ENCODE measurements around the gene NCAPG2.
A peak's percentile ranks its signal among the peaks of the same experiment; 100 is the strongest.
"Not testable (repeated sequence)": the region's sequence is repeated elsewhere in the genome, so short reads cannot be mapped to it uniquely, and the experiment has no call there.

Gene NCAPG2

GRCh38 chr7:158676171-158676840, 28.3 kb downstream of the NCAPG2 start:
- H3K36me3 ChIP-seq (replicated peaks in 1 of 2; ENCODE audit: control insufficient read depth in 2 of 2, insufficient read depth in 2 of 2, low read length in 2 of 2), result peaks cover 41 to 97% of the 10 kb centered on the region in 2 donors
- H2BK5ac ChIP-seq (ENCODE audit: low read length), result no peak overlapping the region
- peaks cover 0 to 1% of the 10 kb centered on the region in 2 donors for H3K4me1 ChIP-seq (ENCODE audit: control insufficient read depth in 2 of 2, insufficient read depth in 1 of 2, low read depth in 1 of 2, low read length in 2 of 2)
- H3K9me3 ChIP-seq (replicated peaks in 1 of 2; ENCODE audit: control insufficient read depth in 2 of 2, insufficient read depth in 1 of 2, low read depth in 1 of 2, low read length in 2 of 2), result no peaks in the 10 kb centered on the region
- no peak overlapping the region for H3K9ac ChIP-seq (ENCODE audit: low read depth, low read length, poor library complexity)
- no peak overlapping the region for H2AFZ ChIP-seq (ENCODE audit: low read length)
- no peak overlapping the region for H3K4me2 ChIP-seq (ENCODE audit: insufficient read depth, low read length, poor library complexity, severe bottlenecking)
- H2BK12ac ChIP-seq (ENCODE audit: low read length), result no peak overlapping the region
- H2BK120ac ChIP-seq (ENCODE audit: low read depth, low read length), result no peak overlapping the region
- H3K4ac ChIP-seq (ENCODE audit: low read length), result no peak overlapping the region
- H3K14ac ChIP-seq (ENCODE audit: low read length), result no peak overlapping the region
- WGBS, 2 donors (ENCODE audit: extremely low coverage in 2 of 2, insufficient read length in 2 of 2, insufficient replicate concordance in 1 of 2), result no CpG with 5 or more reads among the region's 7 CpGs
- H3K27ac ChIP-seq (replicated peaks; ENCODE audit: low read length), result no peak overlapping the region
- H3K23ac ChIP-seq (ENCODE audit: low read depth, low read length, poor library complexity), result no peak overlapping the region
- no peak overlapping the region for H4K8ac ChIP-seq (ENCODE audit: low read depth, low read length)
- no peak overlapping the region for H2AK5ac ChIP-seq (ENCODE audit: low read depth, low read length)
- DNase-seq (ENCODE audit: low spot score), result no peak
- no peaks in the 10 kb centered on the region for H3K27me3 ChIP-seq (ENCODE audit: control insufficient read depth in 3 of 3, insufficient read depth in 3 of 3, low read depth in 1 of 3, low read length in 3 of 3)
- H4K91ac ChIP-seq (ENCODE audit: low read depth, low read length, poor library complexity), result no peak overlapping the region
- H3K18ac ChIP-seq (ENCODE audit: low read length), result no peak overlapping the region
- H2BK15ac ChIP-seq (ENCODE audit: low read length), result no peak overlapping the region
- H3K79me1 ChIP-seq (ENCODE audit: low read depth, low read length), result no peaks in the 10 kb centered on the region
- no peak overlapping the region for H3K4me3 ChIP-seq (ENCODE audit: low read length in 2 of 2)

GRCh38 chr7:158672975-158673374, 31.6 kb downstream of the NCAPG2 start:
- H3K4ac ChIP-seq (ENCODE audit: low read length), result no peak overlapping the region
- no peak overlapping the region for H3K9ac ChIP-seq (ENCODE audit: low read depth, low read length, poor library complexity)
- H4K8ac ChIP-seq (ENCODE audit: low read depth, low read length), result no peak overlapping the region
- H3K18ac ChIP-seq (ENCODE audit: low read length), result peak overlapping the region; percentile 45
- H3K14ac ChIP-seq (ENCODE audit: low read length), result peak overlapping the region; percentile 32
- no CpG with 5 or more reads among the region's 4 CpGs for WGBS, 2 donors (ENCODE audit: extremely low coverage in 2 of 2, insufficient read length in 2 of 2, insufficient replicate concordance in 1 of 2)
- no peak overlapping the region for H2BK15ac ChIP-seq (ENCODE audit: low read length)
- peaks cover 29 to 93% of the 10 kb centered on the region in 2 donors for H3K36me3 ChIP-seq (replicated peaks in 1 of 2; ENCODE audit: control insufficient read depth in 2 of 2, insufficient read depth in 2 of 2, low read length in 2 of 2)
- H3K4me1 ChIP-seq (ENCODE audit: control insufficient read depth in 2 of 2, insufficient read depth in 1 of 2, low read depth in 1 of 2, low read length in 2 of 2), result peaks cover 0 to 1% of the 10 kb centered on the region in 2 donors
- H2AK5ac ChIP-seq (ENCODE audit: low read depth, low read length), result no peak overlapping the region
- no peak overlapping the region for H2BK12ac ChIP-seq (ENCODE audit: low read length)
- H3K27me3 ChIP-seq (ENCODE audit: control insufficient read depth in 3 of 3, insufficient read depth in 3 of 3, low read depth in 1 of 3, low read length in 3 of 3), result no peaks in the 10 kb centered on the region
- H3K27ac ChIP-seq (replicated peaks; ENCODE audit: low read length), result no peak overlapping the region
- H2AFZ ChIP-seq (ENCODE audit: low read length), result no peak overlapping the region
- no peak overlapping the region for H2BK120ac ChIP-seq (ENCODE audit: low read depth, low read length)
- H3K4me2 ChIP-seq (ENCODE audit: insufficient read depth, low read length, poor library complexity, severe bottlenecking), result no peak overlapping the region
- H3K4me3 ChIP-seq (ENCODE audit: low read length in 2 of 2), result no peak overlapping the region
- H2BK5ac ChIP-seq (ENCODE audit: low read length), result peak overlapping the region; percentile 26
- DNase-seq (ENCODE audit: low spot score), result no peak
- H3K23ac ChIP-seq (ENCODE audit: low read depth, low read length, poor library complexity), result peak overlapping the region; percentile 60
- H3K79me1 ChIP-seq (ENCODE audit: low read depth, low read length), result no peaks in the 10 kb centered on the region
- H3K9me3 ChIP-seq (replicated peaks in 1 of 2; ENCODE audit: control insufficient read depth in 2 of 2, insufficient read depth in 1 of 2, low read depth in 1 of 2, low read length in 2 of 2), result no peaks in the 10 kb centered on the region
- no peak overlapping the region for H4K91ac ChIP-seq (ENCODE audit: low read depth, low read length, poor library complexity)

- not testable (repeated sequence) for H2AK5ac ChIP-seq (ENCODE audit: low read depth, low read length); DNase-seq (ENCODE audit: low spot score); H3K27ac ChIP-seq (replicated peaks; ENCODE audit: low read length); H2AFZ ChIP-seq (ENCODE audit: low read length); H3K27me3 ChIP-seq (ENCODE audit: control insufficient read depth in 3 of 3, insufficient read depth in 3 of 3, low read depth in 1 of 3, low read length in 3 of 3); H3K9me3 ChIP-seq (replicated peaks in 1 of 2; ENCODE audit: control insufficient read depth in 2 of 2, insufficient read depth in 1 of 2, low read depth in 1 of 2, low read length in 2 of 2); H3K4me2 ChIP-seq (ENCODE audit: insufficient read depth, low read length, poor library complexity, severe bottlenecking); H3K4me3 ChIP-seq (ENCODE audit: low read length in 2 of 2); H2BK15ac ChIP-seq (ENCODE audit: low read length); H2BK5ac ChIP-seq (ENCODE audit: low read length); H4K91ac ChIP-seq (ENCODE audit: low read depth, low read length, poor library complexity); H3K79me1 ChIP-seq (ENCODE audit: low read depth, low read length); H4K8ac ChIP-seq (ENCODE audit: low read depth, low read length); H3K23ac ChIP-seq (ENCODE audit: low read depth, low read length, poor library complexity); H2BK12ac ChIP-seq (ENCODE audit: low read length); H3K18ac ChIP-seq (ENCODE audit: low read length); H3K9ac ChIP-seq (ENCODE audit: low read depth, low read length, poor library complexity); H3K14ac ChIP-seq (ENCODE audit: low read length); H2BK120ac ChIP-seq (ENCODE audit: low read depth, low read length); H3K4ac ChIP-seq (ENCODE audit: low read length); H3K4me1 ChIP-seq (ENCODE audit: control insufficient read depth in 2 of 2, insufficient read depth in 1 of 2, low read depth in 1 of 2, low read length in 2 of 2)
- H3K36me3 ChIP-seq (replicated peaks in 1 of 2; ENCODE audit: control insufficient read depth in 2 of 2, insufficient read depth in 2 of 2, low read length in 2 of 2), result peaks cover 30 to 83% of the 10 kb centered on the region in 2 donors
- WGBS, 2 donors (ENCODE audit: extremely low coverage in 2 of 2, insufficient read length in 2 of 2, insufficient replicate concordance in 1 of 2), result no CpG with 5 or more reads among the region's 8 CpGs
These were observed 36.5 kb downstream of the NCAPG2 start for GRCh38 chr7:158668086-158668485.

- H3K23ac ChIP-seq (ENCODE audit: low read depth, low read length, poor library complexity); H3K9ac ChIP-seq (ENCODE audit: low read depth, low read length, poor library complexity); H2BK12ac ChIP-seq (ENCODE audit: low read length); H4K91ac ChIP-seq (ENCODE audit: low read depth, low read length, poor library complexity); H3K14ac ChIP-seq (ENCODE audit: low read length); H2AK5ac ChIP-seq (ENCODE audit: low read depth, low read length); H3K27ac ChIP-seq (replicated peaks; ENCODE audit: low read length); H3K18ac ChIP-seq (ENCODE audit: low read length); H3K4me3 ChIP-seq (ENCODE audit: low read length in 2 of 2); H3K4me1 ChIP-seq (ENCODE audit: control insufficient read depth in 2 of 2, insufficient read depth in 1 of 2, low read depth in 1 of 2, low read length in 2 of 2); H4K8ac ChIP-seq (ENCODE audit: low read depth, low read length); H3K4me2 ChIP-seq (ENCODE audit: insufficient read depth, low read length, poor library complexity, severe bottlenecking); H2BK15ac ChIP-seq (ENCODE audit: low read length); H3K9me3 ChIP-seq (replicated peaks in 1 of 2; ENCODE audit: control insufficient read depth in 2 of 2, insufficient read depth in 1 of 2, low read depth in 1 of 2, low read length in 2 of 2); H3K4ac ChIP-seq (ENCODE audit: low read length); DNase-seq (ENCODE audit: low spot score); H2AFZ ChIP-seq (ENCODE audit: low read length); H2BK120ac ChIP-seq (ENCODE audit: low read depth, low read length); H2BK5ac ChIP-seq (ENCODE audit: low read length); H3K79me1 ChIP-seq (ENCODE audit: low read depth, low read length); H3K27me3 ChIP-seq (ENCODE audit: control insufficient read depth in 3 of 3, insufficient read depth in 3 of 3, low read depth in 1 of 3, low read length in 3 of 3): not testable (repeated sequence)
- peaks cover 28 to 87% of the 10 kb centered on the region in 2 donors for H3K36me3 ChIP-seq (replicated peaks in 1 of 2; ENCODE audit: control insufficient read depth in 2 of 2, insufficient read depth in 2 of 2, low read length in 2 of 2)
- WGBS, 2 donors (ENCODE audit: extremely low coverage in 2 of 2, insufficient read length in 2 of 2, insufficient replicate concordance in 1 of 2), result no CpG with 5 or more reads among the region's 24 CpGs
These were observed 37.5 kb downstream of the NCAPG2 start for GRCh38 chr7:158666966-158667678.

Measured in neuronal stem cell (in vitro differentiated cells).